Neural cell (in vitro differentiated cells): ENCODE data around the gene QSER1. TPM values are rescaled to one million over a fixed set of nuclear protein-coding genes. Genes with fewer than 3 reads are reported as not detected.

ENCODE experiments used
- H2AFZ ChIP-seq: fragments of 200-600, 300-800 bp; sonication (generic), shearing (Covaris generic); 2 replicates; pipeline ENCODE4 v1.6.0; 2014; ENCODE audit warnings: low read depth, mild to moderate bottlenecking, antibody characterized with exemption, low read length, moderate library complexity
- H3F3A ChIP-seq: fragments of 200-600 bp; shearing (Covaris generic); 2 replicates; pipeline ENCODE4 v1.6.1; 2016; ENCODE audit warnings: mild to moderate bottlenecking, moderate library complexity, mixed read lengths, antibody characterized with exemption, low read length; ENCODE audit not compliant: insufficient read depth, poor library complexity, severe bottlenecking
- H3K27ac ChIP-seq: fragments of 200-600, 300-800 bp; sonication (generic), shearing (Covaris generic); 2 replicates; pipeline ENCODE4 v1.5.1; 2014; ENCODE audit warnings: mild to moderate bottlenecking, low read length, moderate library complexity
- H3K27me3 ChIP-seq: fragments of 300-800, 200-600 bp; sonication (generic), shearing (Covaris generic); 2 replicates; pipeline ENCODE4 v1.6.0; 2014; ENCODE audit warnings: mild to moderate bottlenecking, low read depth, low read length, moderate library complexity; ENCODE audit not compliant: insufficient read depth
- H3K36me3 ChIP-seq: fragments of 300-800, 200-600 bp; sonication (generic), shearing (Covaris generic); 2 replicates; pipeline ENCODE4 v1.5.1; 2014; ENCODE audit warnings: mild to moderate bottlenecking, antibody characterized with exemption, low read length, moderate library complexity; ENCODE audit not compliant: insufficient read depth
- H3K4me2 ChIP-seq: fragments of 300-800, 200-600 bp; sonication (generic), shearing (Covaris generic); 2 replicates; pipeline ENCODE4 v1.6.0; 2014; ENCODE audit warnings: mild to moderate bottlenecking, low read length
- H3K4me3 ChIP-seq: fragments of 300-800, 200-600 bp; sonication (generic), shearing (Covaris generic); 2 replicates; pipeline ENCODE4 v1.5.1; 2014; ENCODE audit warnings: mild to moderate bottlenecking, low read length, moderate library complexity
- H3K79me2 ChIP-seq: fragments of 200-600 bp; shearing (Covaris generic); replicated peaks from 2 replicates; pipeline ENCODE4 v1.6.0; 2014; ENCODE audit warnings: mild to moderate bottlenecking, low read length, moderate library complexity; ENCODE audit not compliant: insufficient read depth
- H3K9ac ChIP-seq: fragments of 300-800, 200-600 bp; sonication (generic), shearing (Covaris generic); 2 replicates; pipeline ENCODE4 v1.6.1; 2016; ENCODE audit warnings: mild to moderate bottlenecking, low read length, mixed read lengths
- H3K9me2 ChIP-seq: fragments of 200-600 bp; shearing (Covaris generic); 2 replicates; pipeline ENCODE4 v1.6.1; 2016; ENCODE audit warnings: mild to moderate bottlenecking, low read length, mixed read lengths; ENCODE audit not compliant: insufficient read depth
- H3K9me3 ChIP-seq: fragments of 200-600, 300-800 bp; sonication (generic), shearing (Covaris generic); 2 replicates; pipeline ENCODE4 v1.6.1; 2016; ENCODE audit warnings: mild to moderate bottlenecking, mixed run types, low read length, moderate library complexity, mixed read lengths
- H4K20me1 ChIP-seq: fragments of 200-600 bp; shearing (Covaris generic); 2 replicates; pipeline ENCODE4 v1.6.1; 2016; ENCODE audit warnings: mild to moderate bottlenecking, mixed run types; ENCODE audit not compliant: insufficient read depth
- CTCF ChIP-seq: fragments of 450-650 bp; IDR thresholded peaks from 2 replicates; pipeline ENCODE4 v1.5.1; 2014; ENCODE audit warnings: antibody characterized with exemption, mild to moderate bottlenecking, moderate library complexity; ENCODE audit not compliant: poor library complexity, severe bottlenecking
- EP300 ChIP-seq: fragments of 450-650 bp; conservative IDR thresholded peaks from 2 replicates; pipeline ENCODE4 v1.6.1; 2014; ENCODE audit warnings: antibody characterized with exemption, mild to moderate bottlenecking, moderate library complexity; ENCODE audit not compliant: poor library complexity, severe bottlenecking
- EZH2 ChIP-seq: fragments of 200-600, 300-800 bp; shearing (Covaris generic), sonication (generic); IDR thresholded peaks from 2 replicates; pipeline ENCODE4 v1.6.1; 2014; ENCODE audit warnings: antibody characterized with exemption, low read length, borderline replicate concordance, mild to moderate bottlenecking; ENCODE audit not compliant: insufficient read depth, poor library complexity, severe bottlenecking
- MXI1 ChIP-seq: fragments of 450-650 bp; conservative IDR thresholded peaks from 2 replicates; pipeline ENCODE4 v1.6.1; 2014; ENCODE audit warnings: antibody characterized with exemption, mild to moderate bottlenecking; ENCODE audit not compliant: poor library complexity, severe bottlenecking
- POLR2AphosphoS5 ChIP-seq: IDR thresholded peaks from 2 replicates; pipeline ENCODE4 v1.6.1; 2012
- RAD21 ChIP-seq: fragments of 450-650 bp; conservative IDR thresholded peaks from 2 replicates; pipeline ENCODE4 v1.6.1; 2014; ENCODE audit warnings: antibody characterized with exemption, mild to moderate bottlenecking, moderate library complexity
- REST ChIP-seq: IDR thresholded peaks from 2 replicates; pipeline ENCODE4 v1.6.1; 2012; ENCODE audit warnings: borderline replicate concordance
- SMC3 ChIP-seq: fragments of 450-650 bp; conservative IDR thresholded peaks from 2 replicates; pipeline ENCODE4 v1.6.1; 2014; ENCODE audit warnings: antibody characterized with exemption, mild to moderate bottlenecking, moderate library complexity; ENCODE audit not compliant: poor library complexity
- TAF1 ChIP-seq: IDR thresholded peaks from 2 replicates; pipeline ENCODE4 v1.6.1; 2012; ENCODE audit warnings: low read depth
- polyA plus RNA-seq: library from polyadenylated mRNA; depleted of rRNA; stranded (reverse); fragments of >200 nt; gene quantifications from 2 replicates; pipeline ENCODE4 v1.2.3, GENCODE V29; 2014

The QSER1 gene
- polyA plus RNA-seq, 1 donor from 2014 or later = 18.1 TPM

- no peak overlapping the region for H3K9ac ChIP-seq
- TF ChIP-seq EP300 (no peak), SMC3 (no peak), RAD21 (no peak)
- H3K36me3 ChIP-seq = no peaks in the 10 kb centered on the region
- H3K79me2 ChIP-seq = peaks cover 52% of the 10 kb centered on the region
- H3K4me2 ChIP-seq = no peak overlapping the region
- H3F3A ChIP-seq = no peaks in the 10 kb centered on the region
- no peaks in the 10 kb centered on the region for H3K9me2 ChIP-seq
- no peak overlapping the region for H3K27ac ChIP-seq
- H4K20me1 ChIP-seq = no peaks in the 10 kb centered on the region
- H3K9me3 ChIP-seq = no peaks in the 10 kb centered on the region
- no peak overlapping the region for H2AFZ ChIP-seq
- H3K4me3 ChIP-seq = no peak overlapping the region
- H3K27me3 ChIP-seq = no peaks in the 10 kb centered on the region
Measured at GRCh38 chr11:32908619-32909018, 16.0 kb downstream of the QSER1 start.

GRCh38 chr11:32911413-32911812 lies 18.8 kb downstream of the QSER1 start:
- Histone ChIP-seq H3K27me3 (no peaks in the 10 kb centered on the region), H4K20me1 (no peaks in the 10 kb centered on the region), H3K4me2 (no peak overlapping the region), H2AFZ (no peak overlapping the region), H3K9me3 (no peaks in the 10 kb centered on the region), H3K27ac (no peak overlapping the region), H3K79me2 (peaks cover 60% of the 10 kb centered on the region), H3K4me3 (no peak overlapping the region), H3K9ac (no peak overlapping the region), H3K9me2 (no peaks in the 10 kb centered on the region), H3F3A (no peaks in the 10 kb centered on the region), H3K36me3 (no peaks in the 10 kb centered on the region)
- TF ChIP-seq EZH2 = no peak
- TF ChIP-seq POLR2AphosphoS5 = no peak
- no peak for TF ChIP-seq RAD21
- TF ChIP-seq CTCF = no peak
- TF ChIP-seq REST = no peak
- no peak for TF ChIP-seq EP300
- TF ChIP-seq SMC3 = no peak
- no peak for TF ChIP-seq TAF1
- no peak for TF ChIP-seq MXI1

- H3K36me3 ChIP-seq = no peaks in the 10 kb centered on the region
- no peak overlapping the region for H3K4me2 ChIP-seq
- no peak overlapping the region for H3K27ac ChIP-seq
- TF ChIP-seq POLR2AphosphoS5 (no peak), CTCF (no peak), RAD21 (no peak), EZH2 (no peak), EP300 (no peak), SMC3 (no peak)
- peaks cover 44% of the 10 kb centered on the region for H3K79me2 ChIP-seq
- no peaks in the 10 kb centered on the region for H3K9me2 ChIP-seq
- no peaks in the 10 kb centered on the region for H4K20me1 ChIP-seq
- no peaks in the 10 kb centered on the region for H3F3A ChIP-seq
- H3K4me3 ChIP-seq = no peak overlapping the region
- no peaks in the 10 kb centered on the region for H3K27me3 ChIP-seq
- H2AFZ ChIP-seq = no peak overlapping the region
- H3K9ac ChIP-seq = no peak overlapping the region
- no peaks in the 10 kb centered on the region for H3K9me3 ChIP-seq
Measured at GRCh38 chr11:32913445-32913844, 20.8 kb downstream of the QSER1 start.
